HEK293T (cell line): ENCODE results near the gene KRTAP2-2.

ENCODE experiments used
- BHLHE40 ChIP-seq: fragments of 450-650 bp; IDR thresholded peaks from 2 replicates; pipeline ENCODE4 v1.6.1; 2016; ENCODE audit warnings: mild to moderate bottlenecking, moderate library complexity, borderline replicate concordance
- FOXA1 ChIP-seq: fragments of 450-650 bp; IDR thresholded peaks from 2 replicates; pipeline ENCODE4 v1.6.1; 2016; ENCODE audit warnings: mild to moderate bottlenecking
- FOXK2 ChIP-seq: fragments of 450-650 bp; IDR thresholded peaks from 2 replicates; pipeline ENCODE4 v1.6.1; 2016; ENCODE audit warnings: mild to moderate bottlenecking
- FOXM1 ChIP-seq: fragments of 450-650 bp; IDR thresholded peaks from 2 replicates; pipeline ENCODE4 v1.6.1; 2017; ENCODE audit warnings: mild to moderate bottlenecking, borderline replicate concordance
- SP1 ChIP-seq: fragments of 450-650 bp; IDR thresholded peaks from 2 replicates; pipeline ENCODE4 v1.6.1; 2017
- SUZ12 ChIP-seq: fragments of 450-650 bp; IDR thresholded peaks from 2 replicates; pipeline ENCODE4 v1.6.1; 2016; ENCODE audit warnings: mild to moderate bottlenecking
- TARDBP ChIP-seq: fragments of 450-650 bp; IDR thresholded peaks from 2 replicates; pipeline ENCODE4 v1.6.1; 2016
- ZNF384 ChIP-seq: fragments of 450-650 bp; IDR thresholded peaks from 2 replicates; pipeline ENCODE4 v1.6.1; 2016

GRCh38 chr17:41009301-41009760 is 45.7 kb downstream of the KRTAP2-2 start:
- TF ChIP-seq FOXA1 (no peak), FOXM1 (no peak), SUZ12 (no peak), BHLHE40 (no peak), TARDBP (no peak), FOXK2 (no peak), ZNF384 (no peak), SP1 (no peak)
